IPS-20b (cell line): ENCODE results near the gene CNTF.

Experiments
- H3K27ac ChIP-seq: one replicate; pipeline ENCODE4 v1.5.1; 2013; ENCODE audit warnings: low read length
- H3K27me3 ChIP-seq: 2 replicates; pipeline ENCODE4 v1.6.1; 2013; ENCODE audit warnings: mild to moderate bottlenecking, low read length, inconsistent platforms; ENCODE audit not compliant: insufficient read depth
- H3K36me3 ChIP-seq: 2 replicates; pipeline ENCODE4 v1.6.1; 2013; ENCODE audit warnings: low read depth, mild to moderate bottlenecking, inconsistent platforms, low read length, moderate library complexity; ENCODE audit not compliant: insufficient read depth
- H3K4me1 ChIP-seq: 2 replicates; pipeline ENCODE4 v1.6.1; 2013; ENCODE audit warnings: mild to moderate bottlenecking, control low read depth, inconsistent platforms, low read length, moderate library complexity; ENCODE audit not compliant: insufficient read depth
- H3K4me3 ChIP-seq: 2 replicates; pipeline ENCODE4 v1.5.1; 2013; ENCODE audit warnings: mild to moderate bottlenecking, low read length, inconsistent platforms
- H3K9ac ChIP-seq: 2 replicates; pipeline ENCODE4 v1.6.1; 2013; ENCODE audit warnings: low read depth, mild to moderate bottlenecking, inconsistent platforms, low read length, moderate library complexity
- H3K9me3 ChIP-seq: 2 replicates; pipeline ENCODE4 v1.6.1; 2013; ENCODE audit warnings: mild to moderate bottlenecking, low read depth, low read length, inconsistent platforms; ENCODE audit not compliant: insufficient read depth

The CNTF gene

GRCh38 chr11:58649623-58650022, 27.2 kb downstream of the CNTF start:
- no peak overlapping the region for H3K27ac ChIP-seq
- no peaks in the 10 kb centered on the region for H3K36me3 ChIP-seq
- no peak overlapping the region for H3K4me3 ChIP-seq
- H3K4me1 ChIP-seq = peaks cover 13% of the 10 kb centered on the region
- no peak overlapping the region for H3K9ac ChIP-seq
- no peaks in the 10 kb centered on the region for H3K27me3 ChIP-seq
- peaks cover 24% of the 10 kb centered on the region for H3K9me3 ChIP-seq

GRCh38 chr11:58650496-58650895, 28.0 kb downstream of the CNTF start:
- Histone ChIP-seq H3K9ac (no peak overlapping the region), H3K4me3 (no peak overlapping the region), H3K27me3 (no peaks in the 10 kb centered on the region), H3K36me3 (no peaks in the 10 kb centered on the region), H3K27ac (no peak overlapping the region), H3K9me3 (peaks cover 15% of the 10 kb centered on the region), H3K4me1 (peaks cover 13% of the 10 kb centered on the region)

- Histone ChIP-seq H3K27ac (no peak overlapping the region), H3K4me1 (peaks cover 13% of the 10 kb centered on the region), H3K4me3 (no peak overlapping the region), H3K36me3 (no peaks in the 10 kb centered on the region), H3K9ac (no peak overlapping the region), H3K27me3 (no peaks in the 10 kb centered on the region), H3K9me3 (no peaks in the 10 kb centered on the region)
Measured at GRCh38 chr11:58652726-58653280, 30.3 kb downstream of the CNTF start.

GRCh38 chr11:58654079-58654907, 31.8 kb downstream of the CNTF start:
- Histone ChIP-seq H3K9ac (no peak overlapping the region), H3K4me3 (no peak overlapping the region), H3K4me1 (peaks cover 13% of the 10 kb centered on the region)

GRCh38 chr11:58654908-58655296, 32.4 kb downstream of the CNTF start:
- Histone ChIP-seq H3K27me3 (no peaks in the 10 kb centered on the region), H3K27ac (no peak overlapping the region), H3K9ac (no peak overlapping the region)

More at GRCh38 chr11:58654079-58654907, 31.8 kb downstream of the CNTF start:
- no peak overlapping the region for H3K27ac ChIP-seq
- no peaks in the 10 kb centered on the region for H3K9me3 ChIP-seq
- no peaks in the 10 kb centered on the region for H3K36me3 ChIP-seq
- H3K27me3 ChIP-seq = no peaks in the 10 kb centered on the region

GRCh38 chr11:58656348-58656747, 33.9 kb downstream of the CNTF start:
- Histone ChIP-seq H3K27ac (no peak overlapping the region), H3K27me3 (no peaks in the 10 kb centered on the region), H3K36me3 (no peaks in the 10 kb centered on the region), H3K9me3 (no peaks in the 10 kb centered on the region), H3K4me1 (peaks cover 13% of the 10 kb centered on the region), H3K4me3 (no peak overlapping the region), H3K9ac (no peak overlapping the region)

More at GRCh38 chr11:58654908-58655296, 32.4 kb downstream of the CNTF start:
- no peak overlapping the region for H3K4me3 ChIP-seq
- H3K4me1 ChIP-seq = peaks cover 13% of the 10 kb centered on the region
- H3K9me3 ChIP-seq = no peaks in the 10 kb centered on the region
- no peaks in the 10 kb centered on the region for H3K36me3 ChIP-seq

- H3K9me3 ChIP-seq = no peaks in the 10 kb centered on the region
- no peak overlapping the region for H3K9ac ChIP-seq
- H3K36me3 ChIP-seq = no peaks in the 10 kb centered on the region
- no peaks in the 10 kb centered on the region for H3K27me3 ChIP-seq
- no peak overlapping the region for H3K4me3 ChIP-seq
- H3K4me1 ChIP-seq = no peaks in the 10 kb centered on the region
- H3K27ac ChIP-seq = no peak overlapping the region
Measured at GRCh38 chr11:58658623-58659022, 36.2 kb downstream of the CNTF start.

GRCh38 chr11:58659404-58659803, 36.9 kb downstream of the CNTF start:
- Histone ChIP-seq H3K27ac (no peak overlapping the region), H3K9me3 (peaks cover 2% of the 10 kb centered on the region; the same call in 1 of the 2 replicates), H3K27me3 (no peaks in the 10 kb centered on the region), H3K4me1 (no peaks in the 10 kb centered on the region), H3K36me3 (no peaks in the 10 kb centered on the region), H3K4me3 (no peak overlapping the region), H3K9ac (no peak overlapping the region)

- Histone ChIP-seq H3K4me1 (no peaks in the 10 kb centered on the region), H3K9me3 (peaks cover 4% of the 10 kb centered on the region; the same call in 1 of the 2 replicates), H3K36me3 (no peaks in the 10 kb centered on the region), H3K27me3 (no peaks in the 10 kb centered on the region), H3K4me3 (no peak overlapping the region), H3K27ac (no peak overlapping the region), H3K9ac (no peak overlapping the region)
Measured at GRCh38 chr11:58659910-58660570, 37.6 kb downstream of the CNTF start.

- Histone ChIP-seq H3K9ac (no peak overlapping the region), H3K27ac (no peak overlapping the region), H3K27me3 (no peaks in the 10 kb centered on the region), H3K36me3 (no peaks in the 10 kb centered on the region), H3K9me3 (no peaks in the 10 kb centered on the region), H3K4me1 (no peaks in the 10 kb centered on the region), H3K4me3 (no peak overlapping the region)
Measured at GRCh38 chr11:58671983-58672633, 49.6 kb downstream of the CNTF start.

GRCh38 chr11:58674609-58675008, 52.1 kb downstream of the CNTF start:
- no peak overlapping the region for H3K27ac ChIP-seq
- no peaks in the 10 kb centered on the region for H3K4me1 ChIP-seq
- H3K9me3 ChIP-seq = peaks cover 12% of the 10 kb centered on the region; the same call in 1 of the 2 replicates
- no peaks in the 10 kb centered on the region for H3K36me3 ChIP-seq
- H3K9ac ChIP-seq = no peak overlapping the region
- no peaks in the 10 kb centered on the region for H3K27me3 ChIP-seq
- no peak overlapping the region for H3K4me3 ChIP-seq
